GM12878 (cell line): Measurements from ENCODE around the gene PEX16. TPM values are rescaled to one million over a fixed set of nuclear protein-coding genes. Genes with fewer than 3 reads are reported as not detected.
A peak's percentile ranks its signal among the peaks of the same experiment; 100 is the strongest.

Experiments
- ATAC-seq: fragments of 200-7000 bp; cut with Tn5 transposase; 3 replicates; pipeline ENCODE4 v1.9.1; 2020; ENCODE audit warnings: mild to moderate bottlenecking, moderate library complexity
- BruUV-seq: library from RNA; stranded (reverse); fragments of 400-500 nt; replicated peaks from 2 replicates; lab custom pipeline; 2021; lab: Mats Ljungman, UMichigan
- CTCF ChIA-PET: fragments of 300-600 bp; sonication (Branson Sonifier 250); formaldehyde crosslinking; extraction: SDS; loops from one replicate; lab custom pipeline; 2021; ENCODE audit warnings: inconsistent platforms; lab: Yijun Ruan, JAX
- POLR2A ChIA-PET: fragments of 350-600 bp; formaldehyde crosslinking; extraction: SDS; loops from one replicate; lab custom pipeline; 2021; ENCODE audit warnings: inconsistent platforms; lab: Charles Lee
- RAD21 ChIA-PET: fragments of 300-600 bp; sonication (Branson Sonifier 250); formaldehyde crosslinking; loops from one replicate; lab custom pipeline; 2023; ENCODE audit warnings: antibody characterized with exemption; ENCODE audit not compliant: unreplicated experiment; lab: Charles Lee
- SMC1A ChIA-PET: fragments of 300-600 bp; sonication (Branson Sonifier 250); formaldehyde crosslinking; loops from one replicate; lab custom pipeline; 2023; ENCODE audit not compliant: unreplicated experiment, uncharacterized antibody; lab: Charles Lee
- DNase-seq: peaks from one replicate; pipeline ENCODE4 v3.0.0-alpha.2; 2011; ENCODE audit warnings: low read depth, low spot score
- FAIRE-seq: peaks from 3 replicates; lab custom pipeline; 2011; peaks lifted over from hg19 to GRCh38; lab: Jason Lieb, UNC
- H2AFZ ChIP-seq: 2 replicates; pipeline ENCODE4 v1.6.0; 2011; ENCODE audit warnings: low read depth, low read length, control low read depth; ENCODE audit not compliant: control insufficient read depth
- H3K27ac ChIP-seq: 2 replicates; pipeline ENCODE4 v1.5.1; 2011; ENCODE audit warnings: control low read depth; ENCODE audit not compliant: control insufficient read depth, insufficient read depth
- H3K27me3 ChIP-seq, 2 experiments: replicated peaks in 1 of 2; 2 replicates each; pipeline versions ENCODE4 v1.6.0 to v1.6.1; 2011; ENCODE audit warnings: low read length in 1 of 2; ENCODE audit not compliant: control insufficient read depth in 2 of 2, insufficient read depth in 2 of 2
- H3K36me3 ChIP-seq, 2 experiments: 2 replicates each; pipeline ENCODE4 v1.5.1; 2011; ENCODE audit warnings: low read length in 1 of 2; ENCODE audit not compliant: control insufficient read depth in 2 of 2, insufficient read depth in 2 of 2
- H3K4me1 ChIP-seq: 2 replicates; pipeline ENCODE4 v1.6.1; 2011; ENCODE audit warnings: mild to moderate bottlenecking, low read length, moderate library complexity, mixed read lengths; ENCODE audit not compliant: control insufficient read depth, insufficient read depth
- H3K4me2 ChIP-seq: 2 replicates; pipeline ENCODE4 v1.6.0; 2011; ENCODE audit warnings: control low read depth; ENCODE audit not compliant: control insufficient read depth, insufficient read depth
- H3K4me3 ChIP-seq: fragments of 200-600 bp; sonication (generic); 2 replicates; pipeline ENCODE4 v1.5.1; 2016
- H3K79me2 ChIP-seq: 2 replicates; pipeline ENCODE4 v1.6.0; 2011; ENCODE audit warnings: low read length; ENCODE audit not compliant: control insufficient read depth, insufficient read depth
- H3K9ac ChIP-seq: 2 replicates; pipeline ENCODE4 v1.8.0; 2011; ENCODE audit warnings: low read length, control low read depth, mixed read lengths; ENCODE audit not compliant: control insufficient read depth, insufficient read depth
- H3K9me3 ChIP-seq: replicated peaks from 3 replicates; pipeline ENCODE4 v1.5.1; 2011; ENCODE audit warnings: mild to moderate bottlenecking, low read length; ENCODE audit not compliant: control insufficient read depth, insufficient read depth
- H4K20me1 ChIP-seq: 2 replicates; pipeline ENCODE4 v1.6.0; 2011; ENCODE audit not compliant: control insufficient read depth, insufficient read depth
- BMI1 ChIP-seq: fragments of 450-650 bp; IDR thresholded peaks from 2 replicates; pipeline ENCODE4 v1.6.1; 2016; ENCODE audit warnings: mild to moderate bottlenecking, moderate library complexity, borderline replicate concordance
- CHD1 ChIP-seq: IDR thresholded peaks from 2 replicates; pipeline ENCODE4 v1.6.1; 2012; ENCODE audit warnings: low read depth, low read length, improper control_type of control experiment
- IKZF2 ChIP-seq, 2 experiments: fragments of 450-650 bp; IDR thresholded peaks; 2 replicates each; pipeline ENCODE4 v1.6.1; 2017; ENCODE audit warnings: mild to moderate bottlenecking in 2 of 2, moderate library complexity in 2 of 2
- MEF2B ChIP-seq: fragments of 450-650 bp; IDR thresholded peaks from 2 replicates; pipeline ENCODE4 v1.6.1; 2018; ENCODE audit warnings: mild to moderate bottlenecking, moderate library complexity; ENCODE audit not compliant: partially characterized antibody, poor library complexity, severe bottlenecking
- NFXL1 ChIP-seq: fragments of 450-650 bp; IDR thresholded peaks from 2 replicates; pipeline ENCODE4 v1.6.1; 2017; ENCODE audit warnings: antibody characterized with exemption, mild to moderate bottlenecking, borderline replicate concordance
- TCF12 ChIP-seq: IDR thresholded peaks from 2 replicates; pipeline ENCODE4 v1.6.1; 2011; ENCODE audit warnings: low read depth, mild to moderate bottlenecking, low read length
- TCF3 ChIP-seq: IDR thresholded peaks from 2 replicates; pipeline ENCODE4 v1.6.1; 2012; ENCODE audit warnings: low read depth, mild to moderate bottlenecking, low read length, borderline replicate concordance; ENCODE audit not compliant: insufficient read depth
- ZNF384 ChIP-seq: IDR thresholded peaks from 2 replicates; pipeline ENCODE4 v1.6.1; 2012; ENCODE audit warnings: low read depth, mild to moderate bottlenecking, low read length, improper control_type of control experiment, borderline replicate concordance
- WGBS: methylation state at CpG from one replicate; pipeline ENCODE4 v1.1.6; 2016; ENCODE audit warnings: low lambda C conversion rate; ENCODE audit not compliant: insufficient replicate concordance, insufficient coverage; ENCODE audit errors: missing lambda C conversion rate; 5-methylcytosine and 5-hydroxymethylcytosine counted together
- in situ Hi-C: fragments of 300-500 bp; cut with MboI; formaldehyde crosslinking; loops from 9 replicates; pipeline ENCODE4 v1.14.3; 2018; ENCODE audit warnings: mixed read lengths
- intact Hi-C: fragments of 100-400 bp; cut with micrococcal nuclease; formaldehyde crosslinking; loops from one replicate; pipeline ENCODE4 v1.14.2; 2022; ENCODE audit not compliant: unreplicated experiment
- polyA plus RNA-seq, 11 experiments: library from polyadenylated mRNA; depleted of rRNA in 4 of 11; unstranded in 6 of 11; stranded (reverse) in 5 of 11; fragments of >200 nt; fragmentation: Nextera tagmentation in 4 of 11; fragmentation: Illumina TruSeq in 1 of 11; extraction: Ambion mirVana in 4 of 11; extraction: Trizol in 1 of 11; gene quantifications; 1 replicate in 1 of 11; 2 replicates in 10 of 11; pipeline versions ENCODE4 v1.2.1 to v1.2.3, GENCODE V29; 2011 to 2016; ENCODE audit warnings: inconsistent platforms in 2 of 11, missing spikeins in 2 of 11, low read depth in 1 of 11
- total RNA-seq, 4 experiments: library from RNA; depleted of rRNA in 3 of 4; stranded (reverse); fragments of >200 nt in 3 of 4; fragmentation: Illumina TruSeq in 1 of 4; extraction: Trizol in 1 of 4; gene quantifications; 2 replicates each; pipeline versions ENCODE4 v1.2.1 to v1.2.3, GENCODE V29; 2013 to 2021
- TF ChIP-seq, protein P1 (sequence below): IDR thresholded peaks from 2 replicates; pipeline ENCODE4 v1.6.1; 2012; ENCODE audit warnings: low read depth, low read length, improper control_type of control experiment
- TF ChIP-seq, protein P2 (sequence below): fragments of 450-650 bp; IDR thresholded peaks from 2 replicates; pipeline ENCODE4 v1.6.1; 2017; ENCODE audit warnings: low read depth, mild to moderate bottlenecking, moderate library complexity

Gene PEX16
- total and polyA plus RNA-seq, 10 of the 15 experiments (the other 5 are each of a cell fraction or from before 2014, with no cell fraction given), result 1.4 to 53.5 (median 27.6) TPM

DNA sequence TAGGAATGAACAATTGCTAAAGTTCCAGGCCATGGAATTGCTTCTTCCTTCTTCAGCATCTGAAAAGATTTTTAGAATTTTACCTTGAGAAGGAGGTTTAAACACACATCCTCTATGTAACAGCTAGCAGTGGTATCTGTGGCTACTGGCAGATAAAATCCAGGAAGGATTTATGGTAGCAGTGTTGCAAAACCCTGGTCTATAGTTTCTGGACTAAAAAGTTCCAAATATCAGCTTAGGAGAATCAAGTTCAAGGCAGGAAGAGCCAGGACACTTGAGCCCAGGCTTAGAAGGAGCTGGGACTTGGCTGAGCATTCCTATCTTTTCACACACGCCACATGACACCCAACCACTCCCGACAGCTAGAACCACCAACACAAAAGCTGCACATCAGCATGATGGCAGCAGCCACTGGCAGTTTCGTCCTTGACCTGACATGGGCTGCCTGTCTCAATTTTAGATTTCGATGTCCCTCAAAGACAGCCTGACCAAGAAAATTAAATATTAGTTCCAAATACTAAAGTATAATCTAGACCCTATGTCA is 18.9 kb upstream of the PEX16 start:
- no peak for FAIRE-seq
- in situ Hi-C loops, result no loop called here
- Histone ChIP-seq H3K79me2 (no peaks in the 10 kb centered on the region), H3K27ac (no peak overlapping the region), H3K27me3 (no peaks in the 10 kb centered on the region), H3K4me2 (no peak overlapping the region), H4K20me1 (peaks cover 2% of the 10 kb centered on the region), H3K9me3 (no peaks in the 10 kb centered on the region), H3K4me3 (no peak overlapping the region), H3K9ac (no peak overlapping the region), H3K36me3 (peaks cover 5 to 12% of the 10 kb centered on the region in 2 experiments; a peak in 3 of 4 replicates), H2AFZ (no peak overlapping the region), H3K4me1 (peaks cover 31% of the 10 kb centered on the region)
- no peak for DNase-seq
- ChIA-PET SMC1A (interaction anchor here (1.0 to 3.0 kb wide), 4 partner anchors 18 to 70 kb away, joined by 3 to 13 read pairs (median 6); partner anchors contain the start of gene PEX16), RAD21 (interaction anchor here (0.9 to 1.5 kb wide), 2 partner anchors 29 to 70 kb away, joined by 3 to 4 read pairs; no protein-coding TSS in a partner anchor), CTCF (interaction anchor here (0.9 to 3.3 kb wide), 6 partner anchors 16 to 303 kb away, joined by 3 to 21 read pairs (median 4); no protein-coding TSS in a partner anchor), POLR2A (interaction anchor here (1.3 kb wide), 1 partner anchor 90 kb away, joined by 4 read pairs; no protein-coding TSS in a partner anchor)
- TF ChIP-seq, protein P1, sequence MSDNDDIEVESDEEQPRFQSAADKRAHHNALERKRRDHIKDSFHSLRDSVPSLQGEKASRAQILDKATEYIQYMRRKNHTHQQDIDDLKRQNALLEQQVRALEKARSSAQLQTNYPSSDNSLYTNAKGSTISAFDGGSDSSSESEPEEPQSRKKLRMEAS, result no peak
- TF ChIP-seq NFXL1 (no peak), TCF3 (no peak)
- 96% methylated on average over 4 of the region's 4 CpGs for WGBS
- ATAC-seq, result no peak
- intact Hi-C loops, result no loop called here
- no TSS peak for BruUV-seq

DNA sequence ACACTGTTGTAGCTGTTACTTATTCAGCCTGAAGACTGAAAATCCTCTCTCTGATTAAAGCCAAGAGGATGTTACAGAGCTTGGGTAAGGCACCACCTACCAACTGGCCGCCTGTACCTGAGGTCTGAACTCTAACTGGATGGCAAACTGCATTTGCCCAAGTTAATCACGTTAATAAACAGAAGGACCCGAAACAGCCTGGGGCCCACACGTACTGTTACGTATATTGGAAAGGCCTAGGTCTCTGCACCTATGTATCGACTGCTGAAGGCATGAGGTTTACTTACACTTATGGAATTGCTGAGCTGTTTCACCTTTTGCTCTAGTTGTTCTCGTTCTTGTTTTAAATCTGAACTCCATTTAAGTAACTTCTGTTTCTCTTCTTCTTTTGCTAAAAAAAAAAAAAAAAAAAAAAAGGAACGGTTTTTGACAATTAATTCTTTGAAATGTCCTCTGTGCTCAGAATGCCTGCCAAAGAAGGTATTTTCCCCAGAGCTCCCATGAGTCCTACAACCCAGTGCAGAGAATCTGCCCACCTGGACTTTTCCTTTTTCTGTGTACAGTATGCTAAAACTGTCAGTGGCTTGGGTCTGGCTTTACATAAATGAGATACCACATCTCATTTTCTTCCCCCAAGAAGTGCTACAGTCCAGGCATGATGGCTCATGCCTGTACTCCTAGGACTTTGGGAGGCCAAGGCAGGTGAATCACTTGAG is 17.8 kb upstream of the PEX16 start:
- Histone ChIP-seq H3K4me1 (peaks cover 42% of the 10 kb centered on the region), H3K4me3 (no peak overlapping the region), H3K9ac (no peak overlapping the region), H3K27me3 (no peaks in the 10 kb centered on the region), H3K4me2 (no peak overlapping the region), H3K9me3 (no peaks in the 10 kb centered on the region), H2AFZ (no peak overlapping the region), H3K79me2 (no peaks in the 10 kb centered on the region), H3K36me3 (peaks cover 3 to 12% of the 10 kb centered on the region in 2 experiments; a peak in 3 of 4 replicates), H3K27ac (no peak overlapping the region), H4K20me1 (peaks cover 6% of the 10 kb centered on the region)
- peak; percentile 24 for TF ChIP-seq MEF2B
- peak; percentile 60; the same call in 1 of the 2 replicates for TF ChIP-seq ZNF384
- TF ChIP-seq, protein P2, sequence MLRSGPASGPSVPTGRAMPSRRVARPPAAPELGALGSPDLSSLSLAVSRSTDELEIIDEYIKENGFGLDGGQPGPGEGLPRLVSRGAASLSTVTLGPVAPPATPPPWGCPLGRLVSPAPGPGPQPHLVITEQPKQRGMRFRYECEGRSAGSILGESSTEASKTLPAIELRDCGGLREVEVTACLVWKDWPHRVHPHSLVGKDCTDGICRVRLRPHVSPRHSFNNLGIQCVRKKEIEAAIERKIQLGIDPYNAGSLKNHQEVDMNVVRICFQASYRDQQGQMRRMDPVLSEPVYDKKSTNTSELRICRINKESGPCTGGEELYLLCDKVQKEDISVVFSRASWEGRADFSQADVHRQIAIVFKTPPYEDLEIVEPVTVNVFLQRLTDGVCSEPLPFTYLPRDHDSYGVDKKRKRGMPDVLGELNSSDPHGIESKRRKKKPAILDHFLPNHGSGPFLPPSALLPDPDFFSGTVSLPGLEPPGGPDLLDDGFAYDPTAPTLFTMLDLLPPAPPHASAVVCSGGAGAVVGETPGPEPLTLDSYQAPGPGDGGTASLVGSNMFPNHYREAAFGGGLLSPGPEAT, result peak; percentile 35; the same call in 1 of the 2 replicates
- no peak for TF ChIP-seq TCF12
- TF ChIP-seq IKZF2 (IDR thresholded peaks at IDR 0.05), result peak; percentile 12 to 23; a peak in 2 of 4 replicates
- no peak for TF ChIP-seq CHD1
- TF ChIP-seq BMI1, result no peak
- RAD21 ChIA-PET, result interaction anchor here (0.6 to 0.9 kb wide), 2 partner anchors 14 to 71 kb away, joined by 3 to 4 read pairs; no protein-coding TSS in a partner anchor
- CTCF ChIA-PET, result interaction anchor here (0.6 to 3.3 kb wide), 8 partner anchors 9 to 304 kb away, joined by 3 to 21 read pairs (median 4); no protein-coding TSS in a partner anchor
- no peak for FAIRE-seq
- POLR2A ChIA-PET, result interaction anchor here (0.6 to 1.3 kb wide), 11 partner anchors 10 to 878 kb away, joined by 3 to 8 read pairs (median 5); partner anchors contain the start of gene PEX16
- no TSS peak for BruUV-seq
- in situ Hi-C loops (no loop called here), intact Hi-C loops (no loop called here)
- no peak for DNase-seq
- no peak for ATAC-seq
- 44% methylated on average over 8 of the region's 8 CpGs for WGBS
- SMC1A ChIA-PET, result interaction anchor here (0.6 to 3.0 kb wide), 8 partner anchors 10 to 89 kb away, joined by 3 to 13 read pairs (median 3); partner anchors contain the start of gene PEX16
